Heart left ventricle (tissue), 16 donors: ENCODE data around the gene SOX21. TPM values are rescaled to one million over a fixed set of nuclear protein-coding genes. Genes with fewer than 3 reads are reported as not detected.

ENCODE experiments used
- ATAC-seq, 4 donors: fragments of 200-7000 bp; cut with Tn5 transposase; one replicate each; pipeline ENCODE4 v1.9.1; 2020 to 2022; ENCODE audit warnings: moderate library complexity in 4 of 4, mild to moderate bottlenecking in 3 of 4, moderate number of reproducible peaks in 1 of 4
- DNase-seq, 5 donors: peaks; one replicate each; pipeline ENCODE4 v3.0.0-alpha.2; 2020
- H3K27ac ChIP-seq, 12 donors: fragments of 200-600 bp; sonication (generic) in 4 of 12; one replicate each; pipeline versions ENCODE4 v1.5.0 to v1.8.0; 2016 to 2022; ENCODE audit warnings: mild to moderate bottlenecking in 2 of 12
- H3K27me3 ChIP-seq, 9 donors: fragments of 200-600 bp; sonication (generic) in 2 of 9; one replicate each; pipeline versions ENCODE4 v1.5.1 to v1.8.0; 2016 to 2022; ENCODE audit warnings: mild to moderate bottlenecking in 3 of 9
- H3K36me3 ChIP-seq, 9 donors: fragments of 200-600 bp; sonication (generic) in 2 of 9; one replicate each; pipeline versions ENCODE4 v1.5.0 to v1.8.0; 2018 to 2022; ENCODE audit warnings: mild to moderate bottlenecking in 2 of 9
- H3K4me1 ChIP-seq, 12 donors: fragments of 200-600 bp; sonication (generic) in 4 of 12; one replicate each; pipeline versions ENCODE4 v1.5.0 to v1.8.0; 2016 to 2022; ENCODE audit warnings: mild to moderate bottlenecking in 3 of 12
- H3K4me3 ChIP-seq, 12 donors: fragments of 200-600 bp; sonication (generic) in 4 of 12; one replicate each; pipeline versions ENCODE4 v1.5.0 to v1.8.0; 2017 to 2022; ENCODE audit warnings: mild to moderate bottlenecking in 9 of 12, moderate library complexity in 4 of 12
- H3K9me3 ChIP-seq, 12 donors: fragments of 200-600 bp; sonication (generic) in 4 of 12; one replicate each; pipeline versions ENCODE4 v1.5.0 to v1.8.0; 2016 to 2022; ENCODE audit warnings: mild to moderate bottlenecking in 1 of 12
- CTCF ChIP-seq, 12 donors: fragments of 200-600 bp; sonication (generic) in 4 of 12; IDR thresholded peaks; one replicate each; pipeline versions ENCODE4 v1.5.0 to v1.8.0; 2018 to 2022; ENCODE audit warnings: antibody characterized with exemption in 12 of 12, mild to moderate bottlenecking in 5 of 12
- POLR2A ChIP-seq, 2 donors: fragments of 450-650 bp; IDR thresholded peaks; one replicate each; pipeline ENCODE4 v1.6.1; 2017; ENCODE audit warnings: antibody characterized with exemption in 2 of 2, mild to moderate bottlenecking in 2 of 2, moderate library complexity in 2 of 2
- WGBS, 4 donors: extraction: QIAGEN DNeasy Blood & Tissue Kit in 2 of 4; methylation state at CpG; one replicate each; pipeline versions ENCODE4 v1.1.5 to v1.1.7; 2013 to 2018; 5-methylcytosine and 5-hydroxymethylcytosine counted together
- intact Hi-C, 10 donors: fragments of 100-400 bp; cut with DNase I; formaldehyde crosslinking; loops; one replicate each; pipeline versions ENCODE4 v1.11.1 to v1.14.2; 2022
- polyA plus RNA-seq, 2 donors: library from polyadenylated mRNA; stranded (reverse); fragments of 200-250 nt; gene quantifications; one replicate each; pipeline ENCODE4 v1.2.3, GENCODE V29; 2013
- total RNA-seq, 9 donors: library from RNA; depleted of rRNA in 2 of 9; stranded (reverse); fragments of >200 nt in 2 of 9; fragmentation: NEBNext Ultra II Directional in 3 of 9; extraction: Animal tissue kit (Norgen Biotek cat#: 25700) in 3 of 9; gene quantifications; one replicate each; pipeline versions ENCODE4 v1.1.0 to v1.2.4, GENCODE V29; 2016 to 2023
- donor health status: ischemic (EF 13 %, LVEDD 7.1; RV severe dilation, severe dysfunction).
- donor health status: healthy with polysubstance abuse.
- donor health status: DM: no; HTN: yes; CAD: no.
- donor health status: DM: no; HTN: no; CAD: no.
- donor health status: ischemic (EF 25% LVEDD 6.9; RV normal size, moderate dysfunction).
- donor health status: ischemic (EF 25% LVEDD 5.7; RV mildly dilated, moderate dysfunction).
- donor health status: healthy.
- donor health status: DM: yes; HTN: yes; CAD: no.
- donor health status: ischemic (EF 35%, LVEDD 5.7; RV mildly dilated, moderate dysfunction).
- donor health status: nonischemic (EF 11% LVEDD 7.7; RV severe dilation, severe dysfunction).
- donor health status: DM: yes; HTN: yes; CAD: no.
- donor health status: PGD.
- donor health status: ischemic (EF 29% LVEDD 5.4; RV normal size, mild dysfunction).
- donor health status: nonischemic (EF 23%, LVEDD 6.1; RV moderate dilation, normal function).

Gene SOX21
- total and polyA plus RNA-seq, 11 donors = not detected

- Histone ChIP-seq H3K27ac (no peak overlapping the region), H3K27me3 (peaks cover 74 to 99% (median 97%) of the 10 kb centered on the region in 9 donors), H3K4me1 (peaks cover 0 to 46% (median 17%) of the 10 kb centered on the region in 12 donors), H3K36me3 (no peaks in the 10 kb centered on the region), H3K9me3 (no peaks in the 10 kb centered on the region), H3K4me3 (no peak overlapping the region)
- DNase-seq = no peak
- no peak for TF ChIP-seq CTCF (IDR thresholded peaks at IDR 0.05)
- no peak for TF ChIP-seq POLR2A (IDR thresholded peaks at IDR 0.05)
- WGBS, 4 donors = 7 to 13% (median 9%) methylated on average over 7 of the region's 7 CpGs
- ATAC-seq = no peak
- intact Hi-C loops = no loop called here
These were observed 3.1 kb downstream of the SOX21 start for GRCh38 chr13:94709001-94709834.

GRCh38 chr13:94708031-94708859, 4.1 kb downstream of the SOX21 start:
- H3K4me3 ChIP-seq = no peak overlapping the region

GRCh38 chr13:94707400-94708021, 4.8 kb downstream of the SOX21 start:
- H3K4me1 ChIP-seq = peaks cover 0 to 37% (median 8%) of the 10 kb centered on the region in 12 donors
- TF ChIP-seq CTCF (IDR thresholded peaks at IDR 0.05) (no peak), POLR2A (IDR thresholded peaks at IDR 0.05) (no peak)
- DNase-seq (no peak), ATAC-seq (no peak)
- H3K36me3 ChIP-seq = no peaks in the 10 kb centered on the region
- H3K27me3 ChIP-seq = peaks cover 75 to 99% (median 97%) of the 10 kb centered on the region in 9 donors
- H3K27ac ChIP-seq = no peak overlapping the region
- intact Hi-C loops = no loop called here
- H3K4me3 ChIP-seq = peak overlapping the region in 3 of 12 donors; percentile 16 to 18 (median 18)
- no peaks in the 10 kb centered on the region for H3K9me3 ChIP-seq
- 1 to 4% (median 3%) methylated on average over 39 to 41 of the region's 41 CpGs for WGBS, 4 donors

More at GRCh38 chr13:94708031-94708859, 4.1 kb downstream of the SOX21 start:
- Histone ChIP-seq H3K27me3 (peaks cover 75 to 99% (median 97%) of the 10 kb centered on the region in 9 donors), H3K9me3 (no peaks in the 10 kb centered on the region), H3K4me1 (peaks cover 0 to 41% (median 16%) of the 10 kb centered on the region in 12 donors), H3K36me3 (no peaks in the 10 kb centered on the region), H3K27ac (no peak overlapping the region)
- TF ChIP-seq CTCF (IDR thresholded peaks at IDR 0.05) (no peak), POLR2A (IDR thresholded peaks at IDR 0.05) (no peak)
- DNase-seq = no peak
- WGBS, 4 donors = 4 to 8% (median 6%) methylated on average over 31 of the region's 31 CpGs
- no peak for ATAC-seq
- intact Hi-C loops = no loop called here
